Measurements from ENCODE around the gene DGAT2.

The DGAT2 gene

DNA sequence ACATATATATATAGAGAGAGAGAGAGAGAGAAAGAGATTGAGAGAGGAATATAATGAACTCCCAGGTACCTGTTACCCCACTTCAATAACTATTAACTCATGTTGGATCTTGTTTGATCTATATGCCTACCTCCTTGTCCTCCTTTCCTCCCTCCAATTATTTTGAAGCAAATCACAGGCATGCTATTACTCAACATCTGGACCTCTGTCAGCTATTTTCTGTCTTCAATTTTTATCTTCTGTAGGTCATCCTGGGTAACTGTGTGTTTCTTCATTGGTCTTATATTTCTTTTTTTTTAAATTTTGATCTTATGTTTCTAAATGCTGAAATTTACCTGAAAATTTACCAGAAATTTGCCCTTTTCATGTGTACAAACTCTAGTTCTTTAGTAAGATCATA, 71.3 kb downstream of the DGAT2 start:
- DNase-seq (ENCODE audit: low read depth), result no peak
- TF ChIP-seq, protein P1, sequence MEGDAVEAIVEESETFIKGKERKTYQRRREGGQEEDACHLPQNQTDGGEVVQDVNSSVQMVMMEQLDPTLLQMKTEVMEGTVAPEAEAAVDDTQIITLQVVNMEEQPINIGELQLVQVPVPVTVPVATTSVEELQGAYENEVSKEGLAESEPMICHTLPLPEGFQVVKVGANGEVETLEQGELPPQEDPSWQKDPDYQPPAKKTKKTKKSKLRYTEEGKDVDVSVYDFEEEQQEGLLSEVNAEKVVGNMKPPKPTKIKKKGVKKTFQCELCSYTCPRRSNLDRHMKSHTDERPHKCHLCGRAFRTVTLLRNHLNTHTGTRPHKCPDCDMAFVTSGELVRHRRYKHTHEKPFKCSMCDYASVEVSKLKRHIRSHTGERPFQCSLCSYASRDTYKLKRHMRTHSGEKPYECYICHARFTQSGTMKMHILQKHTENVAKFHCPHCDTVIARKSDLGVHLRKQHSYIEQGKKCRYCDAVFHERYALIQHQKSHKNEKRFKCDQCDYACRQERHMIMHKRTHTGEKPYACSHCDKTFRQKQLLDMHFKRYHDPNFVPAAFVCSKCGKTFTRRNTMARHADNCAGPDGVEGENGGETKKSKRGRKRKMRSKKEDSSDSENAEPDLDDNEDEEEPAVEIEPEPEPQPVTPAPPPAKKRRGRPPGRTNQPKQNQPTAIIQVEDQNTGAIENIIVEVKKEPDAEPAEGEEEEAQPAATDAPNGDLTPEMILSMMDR (IDR thresholded peaks at IDR 0.05; ENCODE audit: low read depth, low read length, missing control alignments), result no peak
- no peak overlapping the region for H3K4me3 ChIP-seq (ENCODE audit: low read depth, low read length)

DNA sequence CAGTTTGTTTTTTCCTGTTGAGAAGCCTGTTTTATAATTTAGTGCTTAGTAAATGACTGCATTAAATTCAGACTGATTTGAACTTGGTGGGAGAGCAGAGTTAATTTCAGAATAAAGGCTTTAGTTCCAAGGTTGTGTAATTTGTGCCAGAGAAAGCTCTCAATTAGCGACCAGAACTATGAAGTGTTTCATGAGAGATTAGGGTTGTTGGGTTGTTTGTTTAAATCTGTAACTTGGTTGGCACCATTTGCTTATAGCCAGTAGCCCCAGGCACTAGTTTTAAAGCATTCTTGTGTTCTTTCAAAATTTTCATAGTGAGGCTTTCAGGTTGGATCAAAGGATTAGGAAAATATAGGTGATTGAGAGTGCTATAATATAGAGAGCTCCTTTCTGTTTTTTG, 71.9 kb downstream of the DGAT2 start:
- TF ChIP-seq, protein P1 (IDR thresholded peaks at IDR 0.05; ENCODE audit: low read depth, low read length, missing control alignments), result no peak
- DNase-seq (ENCODE audit: low read depth), result no peak
- no peak overlapping the region for H3K4me3 ChIP-seq (ENCODE audit: low read depth, low read length)

DNA sequence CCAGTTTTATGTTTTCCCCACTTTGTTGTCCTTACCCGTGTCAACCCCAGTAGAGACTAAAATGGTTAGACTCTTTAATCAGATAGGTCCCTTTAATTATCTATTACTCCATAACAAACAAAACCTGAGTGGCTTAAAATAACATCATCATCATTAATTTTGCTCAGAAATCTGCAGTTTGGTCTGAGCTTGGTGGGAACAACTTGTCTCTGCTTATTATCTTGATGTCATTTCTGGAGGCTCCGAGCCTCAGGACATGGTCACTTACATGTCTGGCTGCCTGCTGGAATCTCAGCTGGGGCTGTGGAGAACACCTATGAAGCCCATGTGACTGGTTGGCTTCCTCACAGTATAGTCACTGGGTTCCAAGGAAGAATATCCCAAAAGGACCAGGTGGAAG, 73.2 kb downstream of the DGAT2 start:
- no peak overlapping the region for H3K4me3 ChIP-seq (ENCODE audit: low read depth, low read length)
- no peak for DNase-seq (ENCODE audit: low read depth)
- TF ChIP-seq, protein P1 (IDR thresholded peaks at IDR 0.05; ENCODE audit: low read depth, low read length, missing control alignments), result no peak

DNA sequence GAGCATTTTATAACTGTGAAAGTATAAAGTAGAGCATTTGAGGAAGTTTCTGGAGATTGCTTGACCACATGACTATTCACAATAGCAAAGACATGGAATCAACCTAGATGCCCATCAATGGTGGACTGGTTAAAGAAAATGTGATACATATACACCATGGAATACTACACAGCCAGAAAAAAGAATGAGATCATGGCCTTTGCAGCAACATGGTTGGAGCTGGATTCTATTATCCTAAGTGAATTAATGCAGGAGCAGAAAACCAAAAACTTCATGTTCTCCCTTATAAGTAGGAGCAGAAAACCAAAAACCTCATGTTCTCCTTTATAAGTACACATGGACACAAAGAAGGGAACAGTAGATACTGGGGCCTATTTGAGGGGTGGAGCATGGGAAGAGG, 76.7 kb downstream of the DGAT2 start:
- no peak for DNase-seq (ENCODE audit: low read depth)
- TF ChIP-seq, protein P1 (IDR thresholded peaks at IDR 0.05; ENCODE audit: low read depth, low read length, missing control alignments), result no peak

DNA sequence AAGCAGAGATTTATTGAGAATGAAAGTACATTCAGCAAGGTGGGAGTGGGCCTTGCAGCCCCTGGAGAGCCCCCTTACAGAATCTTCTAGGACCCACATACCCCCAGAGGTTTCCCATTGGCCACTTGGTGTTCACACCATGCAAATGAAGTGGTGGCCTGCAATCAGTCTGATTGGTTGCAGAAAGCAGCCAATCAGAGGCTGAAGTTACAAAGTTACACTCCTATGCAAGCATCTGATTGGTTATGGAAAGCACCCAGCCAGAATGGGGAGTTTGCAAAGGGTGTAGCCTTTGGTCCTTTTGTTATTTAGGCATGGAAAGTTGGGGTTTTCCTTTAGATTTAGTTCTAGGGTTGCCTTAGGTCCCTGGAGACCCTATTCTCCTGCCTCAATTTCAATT, 81.3 kb downstream of the DGAT2 start:
- DNase-seq (ENCODE audit: low read depth), result no peak
- TF ChIP-seq, protein P1 (IDR thresholded peaks at IDR 0.05; ENCODE audit: low read depth, low read length, missing control alignments), result no peak
- no peak overlapping the region for H3K4me3 ChIP-seq (ENCODE audit: low read depth, low read length)

More for the DNA sequence above, 76.7 kb downstream of the DGAT2 start:
- no peak overlapping the region for H3K4me3 ChIP-seq (ENCODE audit: low read depth, low read length)

DNA sequence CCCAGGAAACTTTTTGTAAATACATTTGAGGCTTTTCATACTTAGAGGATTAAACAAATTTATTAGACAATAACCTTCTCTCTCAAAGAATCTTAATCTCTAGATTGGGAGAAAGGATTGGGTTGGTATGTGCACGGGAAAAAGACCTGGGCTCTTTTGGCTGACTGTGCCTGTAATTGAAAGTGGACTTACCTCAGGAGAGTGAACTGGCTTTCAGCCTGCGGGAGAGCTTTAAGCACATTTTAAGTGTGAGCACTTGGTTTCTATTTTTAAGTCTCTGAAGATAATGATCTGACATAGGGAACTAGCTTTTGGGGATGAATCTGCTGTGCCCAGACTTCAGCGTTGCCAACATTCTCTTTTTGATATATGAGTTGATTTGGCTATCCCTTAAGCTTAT, 82.2 kb downstream of the DGAT2 start:
- H3K4me3 ChIP-seq (ENCODE audit: low read depth, low read length), result no peak overlapping the region
- DNase-seq (ENCODE audit: low read depth), result no peak
- TF ChIP-seq, protein P1 (IDR thresholded peaks at IDR 0.05; ENCODE audit: low read depth, low read length, missing control alignments), result no peak

All from GM12864 (cell line).